A673 (cell line): ENCODE results near the gene TMPRSS6. TPM values are rescaled to one million over a fixed set of nuclear protein-coding genes. Genes with fewer than 3 reads are reported as not detected.

Experiments
- BruUV-seq: library from RNA; stranded (reverse); fragments of 400-500 nt; replicated peaks from 2 replicates; lab custom pipeline; 2021; lab: Mats Ljungman, UMichigan
- CTCF ChIA-PET: fragments of 300-600 bp; sonication (Branson Sonifier 250); formaldehyde crosslinking; loops from one replicate; lab custom pipeline; 2022; ENCODE audit warnings: antibody characterized with exemption; lab: Charles Lee
- POLR2A ChIA-PET: fragments of 300-600 bp; sonication (Branson Sonifier 250); formaldehyde crosslinking; loops from one replicate; lab custom pipeline; 2022; ENCODE audit warnings: antibody characterized with exemption; ENCODE audit not compliant: low non-redundant PET; lab: Charles Lee
- DNase-seq: peaks from one replicate; pipeline ENCODE4 v3.0.0-alpha.2; 2015; ENCODE audit warnings: low spot score
- H3K27ac ChIP-seq: fragments of 200-600 bp; sonication (generic); 2 replicates; pipeline ENCODE4 v1.5.1; 2016; ENCODE audit warnings: mixed run types, low read depth, mild to moderate bottlenecking, mixed read lengths, antibody characterized with exemption, low read length; ENCODE audit not compliant: poor library complexity, severe bottlenecking
- H3K27me3 ChIP-seq: fragments of 200-600 bp; sonication (generic); replicated peaks from 2 replicates; pipeline ENCODE4 v1.6.1; 2017; ENCODE audit warnings: mixed run types, low read depth, mild to moderate bottlenecking, mixed read lengths, antibody characterized with exemption, low read length; ENCODE audit not compliant: insufficient read depth, poor library complexity
- H3K36me3 ChIP-seq: fragments of 200-600 bp; sonication (generic); 2 replicates; pipeline ENCODE4 v1.6.1; 2016; ENCODE audit warnings: mixed run types, mild to moderate bottlenecking, mixed read lengths, antibody characterized with exemption, low read length; ENCODE audit not compliant: insufficient read depth, poor library complexity, severe bottlenecking
- H3K4me1 ChIP-seq: fragments of 200-600 bp; sonication (generic); 2 replicates; pipeline ENCODE4 v1.6.1; 2017; ENCODE audit warnings: mixed run types, mild to moderate bottlenecking, mixed read lengths, antibody characterized with exemption, low read length; ENCODE audit not compliant: insufficient read depth, poor library complexity, severe bottlenecking
- H3K4me3 ChIP-seq: fragments of 200-600 bp; sonication (generic); 2 replicates; pipeline ENCODE4 v1.5.1; 2016; ENCODE audit warnings: low read depth, mixed run types, mild to moderate bottlenecking, mixed read lengths, low read length; ENCODE audit not compliant: poor library complexity, severe bottlenecking
- H3K9me3 ChIP-seq: fragments of 200-600 bp; sonication (generic); 2 replicates; pipeline ENCODE4 v1.6.1; 2016; ENCODE audit warnings: mixed run types, low read depth, mild to moderate bottlenecking, mixed read lengths, antibody characterized with exemption, low read length; ENCODE audit not compliant: poor library complexity, severe bottlenecking
- EZH2 ChIP-seq: fragments of 200-600 bp; sonication (generic); IDR thresholded peaks from 2 replicates; pipeline ENCODE4 v1.6.1; 2017; ENCODE audit warnings: borderline replicate concordance, low read depth, mild to moderate bottlenecking, mixed read lengths, antibody characterized with exemption, low read length; ENCODE audit not compliant: poor library complexity, severe bottlenecking
- intact Hi-C: fragments of 100-400 bp; cut with micrococcal nuclease; formaldehyde crosslinking; loops from one replicate; pipeline ENCODE4 v1.10.0; 2022; ENCODE audit not compliant: unreplicated experiment
- total RNA-seq: library from RNA; stranded (reverse); gene quantifications from 2 replicates; pipeline ENCODE4 v1.2.3, GENCODE V29; 2021
- TF ChIP-seq, protein P1 (sequence below): fragments of 300-800, 200-600 bp; sonication (generic); conservative IDR thresholded peaks from 2 replicates; pipeline ENCODE4 v1.5.1; 2017; ENCODE audit warnings: low read depth, mild to moderate bottlenecking, antibody characterized with exemption, low read length, moderate library complexity, mixed read lengths

The TMPRSS6 gene
- total RNA-seq, 1 experiment from 2014 or later, result not detected

GRCh38 chr22:37148742-37149665, 39.5 kb upstream of the TMPRSS6 start:
- no TSS peak for BruUV-seq
- CTCF ChIA-PET, result no interaction called here
- Histone ChIP-seq H3K9me3 (no peaks in the 10 kb centered on the region), H3K27me3 (no peaks in the 10 kb centered on the region), H3K27ac (no peak overlapping the region), H3K36me3 (no peaks in the 10 kb centered on the region), H3K4me1 (peaks cover 3% of the 10 kb centered on the region), H3K4me3 (no peak overlapping the region)
- DNase-seq, result no peak
- no peak for TF ChIP-seq EZH2
- TF ChIP-seq, protein P1, sequence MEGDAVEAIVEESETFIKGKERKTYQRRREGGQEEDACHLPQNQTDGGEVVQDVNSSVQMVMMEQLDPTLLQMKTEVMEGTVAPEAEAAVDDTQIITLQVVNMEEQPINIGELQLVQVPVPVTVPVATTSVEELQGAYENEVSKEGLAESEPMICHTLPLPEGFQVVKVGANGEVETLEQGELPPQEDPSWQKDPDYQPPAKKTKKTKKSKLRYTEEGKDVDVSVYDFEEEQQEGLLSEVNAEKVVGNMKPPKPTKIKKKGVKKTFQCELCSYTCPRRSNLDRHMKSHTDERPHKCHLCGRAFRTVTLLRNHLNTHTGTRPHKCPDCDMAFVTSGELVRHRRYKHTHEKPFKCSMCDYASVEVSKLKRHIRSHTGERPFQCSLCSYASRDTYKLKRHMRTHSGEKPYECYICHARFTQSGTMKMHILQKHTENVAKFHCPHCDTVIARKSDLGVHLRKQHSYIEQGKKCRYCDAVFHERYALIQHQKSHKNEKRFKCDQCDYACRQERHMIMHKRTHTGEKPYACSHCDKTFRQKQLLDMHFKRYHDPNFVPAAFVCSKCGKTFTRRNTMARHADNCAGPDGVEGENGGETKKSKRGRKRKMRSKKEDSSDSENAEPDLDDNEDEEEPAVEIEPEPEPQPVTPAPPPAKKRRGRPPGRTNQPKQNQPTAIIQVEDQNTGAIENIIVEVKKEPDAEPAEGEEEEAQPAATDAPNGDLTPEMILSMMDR, result no peak
- intact Hi-C loops, result no loop called here
- POLR2A ChIA-PET, result no interaction called here

GRCh38 chr22:37148031-37148651, 38.6 kb upstream of the TMPRSS6 start:
- Histone ChIP-seq H3K9me3 (no peaks in the 10 kb centered on the region), H3K4me1 (peaks cover 3% of the 10 kb centered on the region), H3K27ac (no peak overlapping the region), H3K27me3 (no peaks in the 10 kb centered on the region), H3K4me3 (no peak overlapping the region), H3K36me3 (no peaks in the 10 kb centered on the region)
- BruUV-seq, result no TSS peak
- intact Hi-C loops, result no loop called here
- ChIA-PET POLR2A (no interaction called here), CTCF (no interaction called here)
- TF ChIP-seq, protein P1, result no peak
- no peak for TF ChIP-seq EZH2
- DNase-seq, result no peak

DNA sequence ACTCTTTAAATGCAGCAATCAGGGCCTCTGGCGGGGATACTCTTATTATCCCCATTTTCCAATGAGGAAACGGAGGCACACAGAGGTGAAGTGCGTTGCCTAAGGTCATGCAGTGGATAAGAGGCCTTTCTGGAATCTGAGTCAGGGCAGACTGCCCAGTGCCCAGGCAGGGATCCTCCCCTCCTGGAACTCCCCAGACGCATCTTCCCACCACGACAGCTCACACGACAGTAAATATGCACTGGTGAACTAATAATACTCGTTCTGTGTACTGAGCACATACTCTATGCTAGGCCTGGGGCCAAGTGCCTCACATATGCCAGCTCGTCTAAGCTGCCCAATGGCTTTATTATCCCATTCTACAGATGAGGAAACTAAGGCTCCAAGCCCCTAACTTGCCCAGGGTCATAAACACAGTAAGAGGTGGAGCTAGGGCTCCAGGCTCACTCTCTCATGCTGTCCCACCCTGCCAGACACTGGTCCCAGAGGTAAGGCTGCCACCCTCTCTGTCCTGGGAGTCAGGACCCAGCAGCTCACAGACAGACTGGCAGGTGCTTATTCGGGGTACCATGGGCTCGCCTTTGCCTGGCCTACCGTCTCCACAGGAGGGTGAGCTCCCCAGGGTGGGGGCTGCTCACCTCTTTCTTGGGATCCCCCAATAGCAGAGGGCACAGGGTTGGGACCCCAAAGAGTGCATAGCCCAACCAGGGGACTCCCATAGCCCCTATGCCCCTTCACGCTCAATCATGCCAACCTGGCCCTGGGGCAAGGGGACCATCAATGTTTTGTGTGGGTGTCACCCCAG, 37.9 kb upstream of the TMPRSS6 start:
- TF ChIP-seq, protein P1, result no peak
- TF ChIP-seq EZH2, result no peak
- Histone ChIP-seq H3K27me3 (no peaks in the 10 kb centered on the region), H3K36me3 (no peaks in the 10 kb centered on the region), H3K4me1 (peaks cover 3% of the 10 kb centered on the region), H3K9me3 (no peaks in the 10 kb centered on the region), H3K27ac (no peak overlapping the region), H3K4me3 (no peak overlapping the region)
- ChIA-PET POLR2A (interaction anchor here (0.6 kb wide), 1 partner anchor 593 kb away, joined by 3 read pairs; no protein-coding TSS in a partner anchor), CTCF (no interaction called here)
- DNase-seq, result no peak
- intact Hi-C loops, result no loop called here
- BruUV-seq, result no TSS peak
